Lung (tissue), 12 donors: ENCODE measurements around the gene ARID5B. TPM values are rescaled to one million over a fixed set of nuclear protein-coding genes. Genes with fewer than 3 reads are reported as not detected.
A peak's percentile ranks its signal among the peaks of the same experiment; 100 is the strongest.

Experiments
- ATAC-seq: fragments of 200-7000 bp; cut with Tn5 transposase; one replicate; pipeline ENCODE4 v1.9.1; 2020; ENCODE audit warnings: moderate number of reproducible peaks; ENCODE audit not compliant: insufficient read depth, low FRiP score
- DNase-seq, 3 donors: peaks; one replicate each; pipeline ENCODE4 v3.0.0-alpha.2; 2013 to 2017
- H3K27ac ChIP-seq, 2 donors: one replicate each; pipeline ENCODE4 v1.5.1; 2013; ENCODE audit warnings: mild to moderate bottlenecking in 2 of 2, moderate library complexity in 2 of 2, control low read depth in 1 of 2, inconsistent platforms in 1 of 2, low read depth in 1 of 2, low read length in 1 of 2
- H3K27me3 ChIP-seq, 3 donors: one replicate each; pipeline ENCODE4 v1.5.1; 2013; ENCODE audit warnings: low read length in 2 of 3; ENCODE audit not compliant: control insufficient read depth in 3 of 3, insufficient read depth in 3 of 3
- H3K36me3 ChIP-seq, 4 donors: one replicate each; pipeline ENCODE4 v1.5.1; 2013; ENCODE audit warnings: low read length in 4 of 4, mild to moderate bottlenecking in 1 of 4, moderate library complexity in 1 of 4; ENCODE audit not compliant: control insufficient read depth in 4 of 4, insufficient read depth in 4 of 4
- H3K4me1 ChIP-seq, 5 donors: one replicate each; pipeline ENCODE4 v1.5.1; 2013; ENCODE audit warnings: low read length in 5 of 5, mild to moderate bottlenecking in 2 of 5, moderate library complexity in 1 of 5; ENCODE audit not compliant: control insufficient read depth in 5 of 5, insufficient read depth in 5 of 5
- H3K4me3 ChIP-seq: one replicate; pipeline ENCODE4 v1.5.1; 2013; ENCODE audit warnings: mild to moderate bottlenecking, control low read depth, moderate library complexity
- H3K9ac ChIP-seq, 2 donors: one replicate each; pipeline ENCODE4 v1.5.1; 2013; ENCODE audit warnings: low read length in 2 of 2, control low read depth in 1 of 2; ENCODE audit not compliant: insufficient read depth in 1 of 2
- H3K9me3 ChIP-seq, 4 donors: one replicate each; pipeline ENCODE4 v1.5.1; 2013; ENCODE audit warnings: low read length in 3 of 4, mild to moderate bottlenecking in 1 of 4, moderate library complexity in 1 of 4; ENCODE audit not compliant: control insufficient read depth in 4 of 4, insufficient read depth in 3 of 4
- WGBS, 2 donors: extraction: QIAGEN DNeasy Blood & Tissue Kit; methylation state at CpG; one replicate each; pipeline ENCODE4 v1.1.7; 2013; 5-methylcytosine and 5-hydroxymethylcytosine counted together
- polyA plus RNA-seq, 2 donors: library from polyadenylated mRNA; stranded (reverse); fragments of 200-250 nt; gene quantifications; one replicate each; pipeline ENCODE4 v1.2.1, GENCODE V29; 2013
- total RNA-seq, 2 donors: library from RNA; depleted of rRNA in 1 of 2; stranded (reverse); fragments of >200 nt in 1 of 2; gene quantifications; one replicate each; pipeline ENCODE4 v1.2.1, GENCODE V29; 2014 to 2021
- TF ChIP-seq, protein P1 (sequence below): IDR thresholded peaks from 2 replicates; pipeline ENCODE4 v1.5.1; 2012; ENCODE audit warnings: mild to moderate bottlenecking; ENCODE audit errors: control extremely low read depth, extremely low read depth
- donor health status: control.
- donor health status: control.
- donor health status: Bipolar disorder and iron deficiency.
- donor health status: healthy.
- donor health status: DM: yes; HTN: yes; CAD: no.

ARID5B gene
- total and polyA plus RNA-seq, 4 donors, result 7.8 to 95.3 (median 22.0) TPM

DNA sequence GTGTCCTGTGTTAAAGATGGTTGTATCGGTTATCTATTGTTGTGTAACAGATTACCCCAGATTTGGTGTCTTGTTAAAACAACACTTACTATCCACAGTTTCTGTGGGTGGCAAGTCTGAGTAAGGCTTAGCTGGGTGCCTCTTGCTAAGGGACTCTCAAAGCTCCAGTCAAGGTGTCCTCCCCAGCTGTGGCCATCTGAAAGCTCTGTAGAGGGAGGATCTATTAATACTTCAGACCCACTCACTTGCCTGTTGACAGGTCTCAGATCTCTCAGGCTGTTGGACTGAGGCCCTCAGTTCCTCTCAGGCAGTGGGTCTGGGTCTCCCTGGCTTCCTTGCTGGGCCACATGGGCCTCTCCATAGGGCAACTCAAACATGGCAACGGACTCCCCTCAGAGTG is 19.6 kb downstream of the ARID5B start:
- no peaks in the 10 kb centered on the region for H3K27me3 ChIP-seq
- peaks cover 0 to 4% (median 1%) of the 10 kb centered on the region in 4 donors for H3K36me3 ChIP-seq
- no peak overlapping the region for H3K4me3 ChIP-seq
- TF ChIP-seq, protein P1, sequence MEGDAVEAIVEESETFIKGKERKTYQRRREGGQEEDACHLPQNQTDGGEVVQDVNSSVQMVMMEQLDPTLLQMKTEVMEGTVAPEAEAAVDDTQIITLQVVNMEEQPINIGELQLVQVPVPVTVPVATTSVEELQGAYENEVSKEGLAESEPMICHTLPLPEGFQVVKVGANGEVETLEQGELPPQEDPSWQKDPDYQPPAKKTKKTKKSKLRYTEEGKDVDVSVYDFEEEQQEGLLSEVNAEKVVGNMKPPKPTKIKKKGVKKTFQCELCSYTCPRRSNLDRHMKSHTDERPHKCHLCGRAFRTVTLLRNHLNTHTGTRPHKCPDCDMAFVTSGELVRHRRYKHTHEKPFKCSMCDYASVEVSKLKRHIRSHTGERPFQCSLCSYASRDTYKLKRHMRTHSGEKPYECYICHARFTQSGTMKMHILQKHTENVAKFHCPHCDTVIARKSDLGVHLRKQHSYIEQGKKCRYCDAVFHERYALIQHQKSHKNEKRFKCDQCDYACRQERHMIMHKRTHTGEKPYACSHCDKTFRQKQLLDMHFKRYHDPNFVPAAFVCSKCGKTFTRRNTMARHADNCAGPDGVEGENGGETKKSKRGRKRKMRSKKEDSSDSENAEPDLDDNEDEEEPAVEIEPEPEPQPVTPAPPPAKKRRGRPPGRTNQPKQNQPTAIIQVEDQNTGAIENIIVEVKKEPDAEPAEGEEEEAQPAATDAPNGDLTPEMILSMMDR, result no peak
- no peak overlapping the region for H3K9ac ChIP-seq
- ATAC-seq (no peak), DNase-seq (no peak)
- peaks cover 0 to 3% (median 0%) of the 10 kb centered on the region in 4 donors for H3K9me3 ChIP-seq
- H3K4me1 ChIP-seq, result peaks cover 0 to 5% (median 4%) of the 10 kb centered on the region in 5 donors
- WGBS, 2 donors, result 95 to 97% methylated on average over 2 of the region's 2 CpGs
- no peak overlapping the region for H3K27ac ChIP-seq

GRCh38 chr10:61923210-61923949 is 21.9 kb downstream of the ARID5B start:
- H3K9ac ChIP-seq, result no peak overlapping the region
- H3K4me1 ChIP-seq, result peaks cover 0 to 5% (median 4%) of the 10 kb centered on the region in 5 donors
- H3K9me3 ChIP-seq, result no peaks in the 10 kb centered on the region
- no peaks in the 10 kb centered on the region for H3K36me3 ChIP-seq
- DNase-seq, result no peak
- no peak overlapping the region for H3K4me3 ChIP-seq
- no peak overlapping the region for H3K27ac ChIP-seq
- TF ChIP-seq, protein P1, result no peak
- no peaks in the 10 kb centered on the region for H3K27me3 ChIP-seq
- peak; percentile 53 for ATAC-seq
- 62 to 76% methylated on average over 6 of the region's 6 CpGs for WGBS, 2 donors

DNA sequence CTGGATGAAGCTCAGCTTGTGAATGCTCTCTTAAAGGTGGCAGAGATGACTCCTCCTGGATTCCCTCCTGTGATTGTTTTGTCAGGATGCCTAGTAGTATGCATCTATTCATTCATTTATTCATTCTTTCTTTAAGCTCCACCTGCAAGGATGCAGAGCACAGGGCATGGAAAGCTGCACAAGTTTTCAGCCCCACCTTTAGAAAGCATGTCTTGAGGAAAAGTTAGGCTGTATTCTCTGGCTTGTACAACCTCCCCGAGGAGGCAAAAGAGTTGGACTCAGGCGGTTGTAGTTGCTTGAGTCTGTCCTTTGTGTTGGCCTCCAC is 22.4 kb downstream of the ARID5B start:
- WGBS, 2 donors, result 79 to 91% methylated on average over 2 of the region's 2 CpGs
- no peaks in the 10 kb centered on the region for H3K9me3 ChIP-seq
- no peak overlapping the region for H3K27ac ChIP-seq
- H3K4me1 ChIP-seq, result peaks cover 0 to 5% (median 4%) of the 10 kb centered on the region in 5 donors
- no peak overlapping the region for H3K4me3 ChIP-seq
- TF ChIP-seq, protein P1, result no peak
- ATAC-seq (no peak), DNase-seq (no peak)
- H3K36me3 ChIP-seq, result peaks cover 0 to 2% (median 0%) of the 10 kb centered on the region in 4 donors
- no peaks in the 10 kb centered on the region for H3K27me3 ChIP-seq
- H3K9ac ChIP-seq, result no peak overlapping the region

GRCh38 chr10:61929555-61929954 is 28.1 kb downstream of the ARID5B start:
- H3K27me3 ChIP-seq, result no peaks in the 10 kb centered on the region
- DNase-seq (no peak), ATAC-seq (no peak)
- H3K9me3 ChIP-seq, result no peaks in the 10 kb centered on the region
- peaks cover 0 to 4% (median 0%) of the 10 kb centered on the region in 5 donors for H3K4me1 ChIP-seq
- H3K4me3 ChIP-seq, result no peak overlapping the region
- no peak overlapping the region for H3K9ac ChIP-seq
- 79 to 92% methylated on average over 4 of the region's 4 CpGs for WGBS, 2 donors
- H3K36me3 ChIP-seq, result peaks cover 0 to 7% (median 3%) of the 10 kb centered on the region in 4 donors
- TF ChIP-seq, protein P1, result no peak
- no peak overlapping the region for H3K27ac ChIP-seq
